Neural cell (in vitro differentiated cells): ENCODE measurements around the gene MAPT. TPM values are rescaled to one million over a fixed set of nuclear protein-coding genes. Genes with fewer than 3 reads are reported as not detected.

Experiments used
- H2AFZ ChIP-seq: fragments of 200-600, 300-800 bp; sonication (generic), shearing (Covaris generic); 2 replicates; pipeline ENCODE4 v1.6.0; 2014; ENCODE audit warnings: low read depth, mild to moderate bottlenecking, antibody characterized with exemption, low read length, moderate library complexity
- H3F3A ChIP-seq: fragments of 200-600 bp; shearing (Covaris generic); 2 replicates; pipeline ENCODE4 v1.6.1; 2016; ENCODE audit warnings: mild to moderate bottlenecking, moderate library complexity, mixed read lengths, antibody characterized with exemption, low read length; ENCODE audit not compliant: insufficient read depth, poor library complexity, severe bottlenecking
- H3K27ac ChIP-seq: fragments of 200-600, 300-800 bp; sonication (generic), shearing (Covaris generic); 2 replicates; pipeline ENCODE4 v1.5.1; 2014; ENCODE audit warnings: mild to moderate bottlenecking, low read length, moderate library complexity
- H3K27me3 ChIP-seq: fragments of 300-800, 200-600 bp; sonication (generic), shearing (Covaris generic); 2 replicates; pipeline ENCODE4 v1.6.0; 2014; ENCODE audit warnings: mild to moderate bottlenecking, low read depth, low read length, moderate library complexity; ENCODE audit not compliant: insufficient read depth
- H3K36me3 ChIP-seq: fragments of 300-800, 200-600 bp; sonication (generic), shearing (Covaris generic); 2 replicates; pipeline ENCODE4 v1.5.1; 2014; ENCODE audit warnings: mild to moderate bottlenecking, antibody characterized with exemption, low read length, moderate library complexity; ENCODE audit not compliant: insufficient read depth
- H3K4me2 ChIP-seq: fragments of 300-800, 200-600 bp; sonication (generic), shearing (Covaris generic); 2 replicates; pipeline ENCODE4 v1.6.0; 2014; ENCODE audit warnings: mild to moderate bottlenecking, low read length
- H3K4me3 ChIP-seq: fragments of 300-800, 200-600 bp; sonication (generic), shearing (Covaris generic); 2 replicates; pipeline ENCODE4 v1.5.1; 2014; ENCODE audit warnings: mild to moderate bottlenecking, low read length, moderate library complexity
- H3K79me2 ChIP-seq: fragments of 200-600 bp; shearing (Covaris generic); replicated peaks from 2 replicates; pipeline ENCODE4 v1.6.0; 2014; ENCODE audit warnings: mild to moderate bottlenecking, low read length, moderate library complexity; ENCODE audit not compliant: insufficient read depth
- H3K9ac ChIP-seq: fragments of 300-800, 200-600 bp; sonication (generic), shearing (Covaris generic); 2 replicates; pipeline ENCODE4 v1.6.1; 2016; ENCODE audit warnings: mild to moderate bottlenecking, low read length, mixed read lengths
- H3K9me2 ChIP-seq: fragments of 200-600 bp; shearing (Covaris generic); 2 replicates; pipeline ENCODE4 v1.6.1; 2016; ENCODE audit warnings: mild to moderate bottlenecking, low read length, mixed read lengths; ENCODE audit not compliant: insufficient read depth
- H3K9me3 ChIP-seq: fragments of 200-600, 300-800 bp; sonication (generic), shearing (Covaris generic); 2 replicates; pipeline ENCODE4 v1.6.1; 2016; ENCODE audit warnings: mild to moderate bottlenecking, mixed run types, low read length, moderate library complexity, mixed read lengths
- H4K20me1 ChIP-seq: fragments of 200-600 bp; shearing (Covaris generic); 2 replicates; pipeline ENCODE4 v1.6.1; 2016; ENCODE audit warnings: mild to moderate bottlenecking, mixed run types; ENCODE audit not compliant: insufficient read depth
- EP300 ChIP-seq: fragments of 450-650 bp; conservative IDR thresholded peaks from 2 replicates; pipeline ENCODE4 v1.6.1; 2014; ENCODE audit warnings: antibody characterized with exemption, mild to moderate bottlenecking, moderate library complexity; ENCODE audit not compliant: poor library complexity, severe bottlenecking
- EZH2 ChIP-seq: fragments of 200-600, 300-800 bp; shearing (Covaris generic), sonication (generic); IDR thresholded peaks from 2 replicates; pipeline ENCODE4 v1.6.1; 2014; ENCODE audit warnings: antibody characterized with exemption, low read length, borderline replicate concordance, mild to moderate bottlenecking; ENCODE audit not compliant: insufficient read depth, poor library complexity, severe bottlenecking
- MXI1 ChIP-seq: fragments of 450-650 bp; conservative IDR thresholded peaks from 2 replicates; pipeline ENCODE4 v1.6.1; 2014; ENCODE audit warnings: antibody characterized with exemption, mild to moderate bottlenecking; ENCODE audit not compliant: poor library complexity, severe bottlenecking
- POLR2AphosphoS5 ChIP-seq: IDR thresholded peaks from 2 replicates; pipeline ENCODE4 v1.6.1; 2012
- RAD21 ChIP-seq: fragments of 450-650 bp; conservative IDR thresholded peaks from 2 replicates; pipeline ENCODE4 v1.6.1; 2014; ENCODE audit warnings: antibody characterized with exemption, mild to moderate bottlenecking, moderate library complexity
- SMC3 ChIP-seq: fragments of 450-650 bp; conservative IDR thresholded peaks from 2 replicates; pipeline ENCODE4 v1.6.1; 2014; ENCODE audit warnings: antibody characterized with exemption, mild to moderate bottlenecking, moderate library complexity; ENCODE audit not compliant: poor library complexity
- TAF1 ChIP-seq: IDR thresholded peaks from 2 replicates; pipeline ENCODE4 v1.6.1; 2012; ENCODE audit warnings: low read depth
- polyA plus RNA-seq: library from polyadenylated mRNA; depleted of rRNA; stranded (reverse); fragments of >200 nt; gene quantifications from 2 replicates; pipeline ENCODE4 v1.2.3, GENCODE V29; 2014
- TF ChIP-seq, protein P1 (sequence below): IDR thresholded peaks from 2 replicates; pipeline ENCODE4 v1.6.1; 2012; ENCODE audit warnings: borderline replicate concordance
- TF ChIP-seq, protein P2 (sequence below): fragments of 450-650 bp; IDR thresholded peaks from 2 replicates; pipeline ENCODE4 v1.5.1; 2014; ENCODE audit warnings: antibody characterized with exemption, mild to moderate bottlenecking, moderate library complexity; ENCODE audit not compliant: poor library complexity, severe bottlenecking

The MAPT gene
- polyA plus RNA-seq, 1 donor from 2014 or later: 94.5 TPM

DNA sequence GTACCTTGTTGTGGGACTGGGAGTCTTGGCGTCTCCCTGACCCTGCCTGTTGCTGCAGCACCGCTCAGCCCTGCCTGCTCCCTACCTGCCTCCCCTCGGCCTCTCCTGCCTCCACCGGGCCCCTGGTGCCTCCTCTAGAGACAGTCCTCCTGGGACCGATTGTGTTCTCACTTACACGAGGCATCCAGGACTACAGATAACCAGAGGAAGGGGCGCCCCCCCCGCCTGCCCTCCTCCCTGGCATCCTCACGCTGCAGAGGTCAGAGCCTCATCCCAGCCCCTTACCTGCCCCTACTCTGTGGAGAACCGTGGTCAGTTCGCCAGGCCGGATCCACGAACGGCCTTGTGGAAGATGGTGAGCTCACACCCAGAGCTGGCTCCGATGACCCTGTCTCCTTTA, 24.8 kb downstream of the MAPT start:
- Histone ChIP-seq H2AFZ (no peak overlapping the region), H3K9ac (no peak overlapping the region), H3K9me2 (no peaks in the 10 kb centered on the region), H3K4me2 (no peak overlapping the region), H3F3A (no peaks in the 10 kb centered on the region), H3K36me3 (no peaks in the 10 kb centered on the region), H3K27ac (no peak overlapping the region), H3K9me3 (no peaks in the 10 kb centered on the region), H3K27me3 (no peaks in the 10 kb centered on the region), H3K4me3 (no peak overlapping the region), H3K79me2 (no peaks in the 10 kb centered on the region), H4K20me1 (peaks cover 44% of the 10 kb centered on the region)
- TF ChIP-seq SMC3 (no peak), MXI1 (no peak), EP300 (no peak), RAD21 (no peak), POLR2AphosphoS5 (no peak), TAF1 (no peak), EZH2 (no peak)
- TF ChIP-seq, protein P1, sequence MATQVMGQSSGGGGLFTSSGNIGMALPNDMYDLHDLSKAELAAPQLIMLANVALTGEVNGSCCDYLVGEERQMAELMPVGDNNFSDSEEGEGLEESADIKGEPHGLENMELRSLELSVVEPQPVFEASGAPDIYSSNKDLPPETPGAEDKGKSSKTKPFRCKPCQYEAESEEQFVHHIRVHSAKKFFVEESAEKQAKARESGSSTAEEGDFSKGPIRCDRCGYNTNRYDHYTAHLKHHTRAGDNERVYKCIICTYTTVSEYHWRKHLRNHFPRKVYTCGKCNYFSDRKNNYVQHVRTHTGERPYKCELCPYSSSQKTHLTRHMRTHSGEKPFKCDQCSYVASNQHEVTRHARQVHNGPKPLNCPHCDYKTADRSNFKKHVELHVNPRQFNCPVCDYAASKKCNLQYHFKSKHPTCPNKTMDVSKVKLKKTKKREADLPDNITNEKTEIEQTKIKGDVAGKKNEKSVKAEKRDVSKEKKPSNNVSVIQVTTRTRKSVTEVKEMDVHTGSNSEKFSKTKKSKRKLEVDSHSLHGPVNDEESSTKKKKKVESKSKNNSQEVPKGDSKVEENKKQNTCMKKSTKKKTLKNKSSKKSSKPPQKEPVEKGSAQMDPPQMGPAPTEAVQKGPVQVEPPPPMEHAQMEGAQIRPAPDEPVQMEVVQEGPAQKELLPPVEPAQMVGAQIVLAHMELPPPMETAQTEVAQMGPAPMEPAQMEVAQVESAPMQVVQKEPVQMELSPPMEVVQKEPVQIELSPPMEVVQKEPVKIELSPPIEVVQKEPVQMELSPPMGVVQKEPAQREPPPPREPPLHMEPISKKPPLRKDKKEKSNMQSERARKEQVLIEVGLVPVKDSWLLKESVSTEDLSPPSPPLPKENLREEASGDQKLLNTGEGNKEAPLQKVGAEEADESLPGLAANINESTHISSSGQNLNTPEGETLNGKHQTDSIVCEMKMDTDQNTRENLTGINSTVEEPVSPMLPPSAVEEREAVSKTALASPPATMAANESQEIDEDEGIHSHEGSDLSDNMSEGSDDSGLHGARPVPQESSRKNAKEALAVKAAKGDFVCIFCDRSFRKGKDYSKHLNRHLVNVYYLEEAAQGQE: no peak
- TF ChIP-seq, protein P2, sequence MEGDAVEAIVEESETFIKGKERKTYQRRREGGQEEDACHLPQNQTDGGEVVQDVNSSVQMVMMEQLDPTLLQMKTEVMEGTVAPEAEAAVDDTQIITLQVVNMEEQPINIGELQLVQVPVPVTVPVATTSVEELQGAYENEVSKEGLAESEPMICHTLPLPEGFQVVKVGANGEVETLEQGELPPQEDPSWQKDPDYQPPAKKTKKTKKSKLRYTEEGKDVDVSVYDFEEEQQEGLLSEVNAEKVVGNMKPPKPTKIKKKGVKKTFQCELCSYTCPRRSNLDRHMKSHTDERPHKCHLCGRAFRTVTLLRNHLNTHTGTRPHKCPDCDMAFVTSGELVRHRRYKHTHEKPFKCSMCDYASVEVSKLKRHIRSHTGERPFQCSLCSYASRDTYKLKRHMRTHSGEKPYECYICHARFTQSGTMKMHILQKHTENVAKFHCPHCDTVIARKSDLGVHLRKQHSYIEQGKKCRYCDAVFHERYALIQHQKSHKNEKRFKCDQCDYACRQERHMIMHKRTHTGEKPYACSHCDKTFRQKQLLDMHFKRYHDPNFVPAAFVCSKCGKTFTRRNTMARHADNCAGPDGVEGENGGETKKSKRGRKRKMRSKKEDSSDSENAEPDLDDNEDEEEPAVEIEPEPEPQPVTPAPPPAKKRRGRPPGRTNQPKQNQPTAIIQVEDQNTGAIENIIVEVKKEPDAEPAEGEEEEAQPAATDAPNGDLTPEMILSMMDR: no peak

DNA sequence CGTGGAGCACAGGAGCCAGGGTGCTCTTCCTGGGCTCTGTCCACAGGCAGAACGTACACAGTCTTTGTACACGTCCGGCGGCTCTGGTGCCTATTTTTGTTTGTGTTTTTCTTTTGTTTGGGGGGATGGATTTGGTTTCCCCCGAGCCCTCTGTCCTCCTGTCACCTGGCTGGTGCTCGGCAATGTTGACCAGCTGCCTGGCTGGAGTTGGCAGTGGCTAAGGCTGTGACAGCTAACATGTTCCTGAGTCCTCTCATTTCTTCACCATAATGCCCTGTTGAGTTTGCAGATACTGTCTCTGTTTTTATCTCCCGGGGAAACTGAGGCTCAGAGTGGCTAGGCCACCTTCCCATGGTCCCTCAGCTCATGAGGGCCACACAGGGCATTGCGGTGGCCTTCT, 25.7 kb downstream of the MAPT start:
- Histone ChIP-seq H3K9ac (no peak overlapping the region), H3K27ac (no peak overlapping the region), H3F3A (no peaks in the 10 kb centered on the region), H4K20me1 (peaks cover 41% of the 10 kb centered on the region), H3K9me2 (no peaks in the 10 kb centered on the region), H3K4me2 (no peak overlapping the region), H3K27me3 (no peaks in the 10 kb centered on the region), H2AFZ (no peak overlapping the region), H3K36me3 (no peaks in the 10 kb centered on the region), H3K4me3 (no peak overlapping the region), H3K79me2 (no peaks in the 10 kb centered on the region), H3K9me3 (no peaks in the 10 kb centered on the region)
- TF ChIP-seq, protein P2: no peak
- TF ChIP-seq RAD21: no peak
- TF ChIP-seq TAF1: no peak
- TF ChIP-seq SMC3: no peak
- no peak for TF ChIP-seq EP300
- TF ChIP-seq POLR2AphosphoS5: no peak
- no peak for TF ChIP-seq EZH2
- TF ChIP-seq, protein P1: no peak
- TF ChIP-seq MXI1: no peak
